ENCODE measurements around the gene MIF4GD. TPM values are rescaled to one million over a fixed set of nuclear protein-coding genes. Genes with fewer than 3 reads are reported as not detected.

MIF4GD gene
- total RNA-seq, 2 donors from 2014 or later, result 18.0 to 24.9 TPM

- Histone ChIP-seq H3K27me3 (no peaks in the 10 kb centered on the region), H3K27ac (peak overlapping the region; percentile 93 to 99), H3K4me3 (peak overlapping the region; percentile 89 to 98), H3K9me3 (no peaks in the 10 kb centered on the region), H3K36me3 (peaks cover 21% of the 10 kb centered on the region), H3K4me1 (peaks cover 0 to 30% of the 10 kb centered on the region in 2 donors)
- no peak for DNase-seq (ENCODE audit: low spot score)
- peak in 1 of 2 donors; percentile 58 for TF ChIP-seq CTCF (IDR thresholded peaks at IDR 0.05)
Measured at GRCh38 chr17:75270218-75270965, 639 bp downstream of the MIF4GD start.

- peaks cover 0 to 30% of the 10 kb centered on the region in 2 donors for H3K4me1 ChIP-seq
- DNase-seq (ENCODE audit: low spot score), result no peak
- H3K27me3 ChIP-seq, result no peaks in the 10 kb centered on the region
- H3K9me3 ChIP-seq, result no peaks in the 10 kb centered on the region
- H3K27ac ChIP-seq, result peak overlapping the region; percentile 93 to 99
- H3K4me3 ChIP-seq, result peak overlapping the region; percentile 89 to 98
- TF ChIP-seq CTCF (IDR thresholded peaks at IDR 0.05), result no peak
- peaks cover 26% of the 10 kb centered on the region for H3K36me3 ChIP-seq
Measured at GRCh38 chr17:75269844-75270217, 1.2 kb downstream of the MIF4GD start.

GRCh38 chr17:75267411-75268232, 3.4 kb downstream of the MIF4GD start:
- no peak for TF ChIP-seq CTCF (IDR thresholded peaks at IDR 0.05)
- no peak for DNase-seq (ENCODE audit: low spot score)
- H3K9me3 ChIP-seq, result no peaks in the 10 kb centered on the region
- H3K36me3 ChIP-seq, result peaks cover 45% of the 10 kb centered on the region
- H3K27ac ChIP-seq, result no peak overlapping the region
- no peaks in the 10 kb centered on the region for H3K27me3 ChIP-seq
- no peak overlapping the region for H3K4me3 ChIP-seq
- H3K4me1 ChIP-seq, result peaks cover 0 to 30% of the 10 kb centered on the region in 2 donors

GRCh38 chr17:75267153-75267410, 3.9 kb downstream of the MIF4GD start:
- no peaks in the 10 kb centered on the region for H3K9me3 ChIP-seq
- H3K27ac ChIP-seq, result no peak overlapping the region
- H3K36me3 ChIP-seq, result peaks cover 45% of the 10 kb centered on the region
- no peak overlapping the region for H3K4me3 ChIP-seq
- no peak for TF ChIP-seq CTCF (IDR thresholded peaks at IDR 0.05)
- no peaks in the 10 kb centered on the region for H3K27me3 ChIP-seq
- DNase-seq (ENCODE audit: low spot score), result no peak
- H3K4me1 ChIP-seq, result peaks cover 0 to 30% of the 10 kb centered on the region in 2 donors

GRCh38 chr17:75266316-75267152, 4.5 kb downstream of the MIF4GD start:
- TF ChIP-seq CTCF (IDR thresholded peaks at IDR 0.05), result no peak
- DNase-seq (ENCODE audit: low spot score), result no peak
- no peaks in the 10 kb centered on the region for H3K9me3 ChIP-seq
- H3K4me1 ChIP-seq, result peaks cover 0 to 25% of the 10 kb centered on the region in 2 donors
- peaks cover 45% of the 10 kb centered on the region for H3K36me3 ChIP-seq
- no peaks in the 10 kb centered on the region for H3K27me3 ChIP-seq
- no peak overlapping the region for H3K27ac ChIP-seq
- H3K4me3 ChIP-seq, result no peak overlapping the region
